HG02840 (cell line): Measurements from ENCODE around the gene LIF.
"Not testable (repeated sequence)": the region's sequence is repeated elsewhere in the genome, so short reads cannot be mapped to it uniquely, and the experiment has no call there.

Experiments used
- ATAC-seq: cut with Tn5 transposase; IDR thresholded peaks from one replicate; pipeline ENCODE4 v1.9.1; 2021; ENCODE audit warnings: mild to moderate bottlenecking, moderate library complexity, moderate number of reproducible peaks; ENCODE audit not compliant: unreplicated experiment, low FRiP score

LIF gene

GRCh38 chr22:30230330-30230729 is 16.2 kb downstream of the LIF start:
- no peak for ATAC-seq

GRCh38 chr22:30228509-30229359 is 17.8 kb downstream of the LIF start:
- ATAC-seq: no peak

GRCh38 chr22:30227438-30228228 is 18.9 kb downstream of the LIF start:
- no peak for ATAC-seq

- ATAC-seq: no peak
Measured at GRCh38 chr22:30226192-30226832, 20.2 kb downstream of the LIF start.

- no peak for ATAC-seq
Measured at GRCh38 chr22:30225220-30225927, 21.2 kb downstream of the LIF start.

GRCh38 chr22:30224161-30224857 is 22.2 kb downstream of the LIF start:
- ATAC-seq: no peak

- ATAC-seq: no peak
Measured at GRCh38 chr22:30223303-30223702, 23.3 kb downstream of the LIF start.

GRCh38 chr22:30222321-30222720 is 24.2 kb downstream of the LIF start:
- no peak for ATAC-seq

GRCh38 chr22:30221121-30221992 is 25.2 kb downstream of the LIF start:
- no peak for ATAC-seq

GRCh38 chr22:30220338-30221012 is 26.1 kb downstream of the LIF start:
- ATAC-seq: no peak

GRCh38 chr22:30219668-30220278 is 26.8 kb downstream of the LIF start:
- no peak for ATAC-seq

GRCh38 chr22:30219049-30219654 is 27.4 kb downstream of the LIF start:
- no peak for ATAC-seq

- ATAC-seq: no peak
Measured at GRCh38 chr22:30217698-30218560, 28.6 kb downstream of the LIF start.

GRCh38 chr22:30216710-30217109 is 29.8 kb downstream of the LIF start:
- no peak for ATAC-seq

GRCh38 chr22:30216272-30216671 is 30.3 kb downstream of the LIF start:
- not testable (repeated sequence) for ATAC-seq

GRCh38 chr22:30214703-30215407 is 31.7 kb downstream of the LIF start:
- no peak for ATAC-seq
